OCI-LY1 (cell line): ENCODE results near the gene TMEM184B.
A peak's percentile ranks its signal among the peaks of the same experiment; 100 is the strongest.

Experiments used
- H2AFZ ChIP-seq: fragments of 200-600 bp; sonication (generic), shearing (Covaris generic); 2 replicates; pipeline ENCODE4 v1.6.0; 2014; ENCODE audit warnings: antibody characterized with exemption, mild to moderate bottlenecking, low read length
- H3F3A ChIP-seq: fragments of 200-600 bp; sonication (generic), shearing (Covaris generic); 2 replicates; pipeline ENCODE4 v1.6.0; 2014; ENCODE audit warnings: mild to moderate bottlenecking, antibody characterized with exemption, low read length, moderate library complexity; ENCODE audit not compliant: insufficient read depth
- H3K27ac ChIP-seq: fragments of 200-600 bp; sonication (generic); 2 replicates; pipeline ENCODE4 v1.5.1; 2014; ENCODE audit warnings: low read length, mixed run types, mild to moderate bottlenecking, low read depth; ENCODE audit not compliant: poor library complexity, severe bottlenecking
- H3K27me3 ChIP-seq: fragments of 200-600 bp; sonication (generic); 2 replicates; pipeline ENCODE4 v1.6.0; 2014; ENCODE audit warnings: antibody characterized with exemption, mild to moderate bottlenecking, low read length, moderate library complexity; ENCODE audit not compliant: insufficient read depth
- H3K36me3 ChIP-seq: fragments of 200-600 bp; sonication (generic); 2 replicates; pipeline ENCODE4 v1.6.1; 2014; ENCODE audit warnings: mild to moderate bottlenecking, antibody characterized with exemption, low read length, moderate library complexity, mixed read lengths; ENCODE audit not compliant: insufficient read depth
- H3K4me1 ChIP-seq: fragments of 200-600 bp; sonication (generic); 2 replicates; pipeline ENCODE4 v1.5.1; 2014; ENCODE audit warnings: mild to moderate bottlenecking, low read length, moderate library complexity; ENCODE audit not compliant: insufficient read depth, severe bottlenecking
- H3K4me2 ChIP-seq: fragments of 200-600 bp; sonication (generic), shearing (Covaris generic); 2 replicates; pipeline ENCODE4 v1.6.1; 2014; ENCODE audit warnings: low read length
- H3K4me3 ChIP-seq: fragments of 200-600 bp; sonication (generic); 2 replicates; pipeline ENCODE4 v1.5.1; 2014; ENCODE audit warnings: low read length, low read depth, mild to moderate bottlenecking, mixed read lengths; ENCODE audit not compliant: poor library complexity, severe bottlenecking
- H3K79me2 ChIP-seq: fragments of 200-600 bp; shearing (Covaris generic); 2 replicates; pipeline ENCODE4 v1.6.1; 2016; ENCODE audit warnings: mixed run types, low read length, mixed read lengths; ENCODE audit not compliant: insufficient read depth
- H3K9ac ChIP-seq: fragments of 200-600 bp; sonication (generic), shearing (Covaris generic); 2 replicates; pipeline ENCODE4 v1.6.1; 2014; ENCODE audit warnings: mild to moderate bottlenecking, low read length, mixed read lengths
- H3K9me2 ChIP-seq: fragments of 200-600 bp; sonication (generic), shearing (Covaris generic); 2 replicates; pipeline ENCODE4 v1.6.1; 2014; ENCODE audit warnings: low read depth, mild to moderate bottlenecking, low read length, mixed read lengths
- H3K9me3 ChIP-seq: fragments of 200-600 bp; shearing (Covaris generic); 2 replicates; pipeline ENCODE4 v1.6.1; 2014; ENCODE audit warnings: low read length, mixed read lengths
- H4K20me1 ChIP-seq: fragments of 200-600 bp; sonication (generic), shearing (Covaris generic); 2 replicates; pipeline ENCODE4 v1.6.0; 2016; ENCODE audit warnings: mild to moderate bottlenecking, low read length; ENCODE audit not compliant: insufficient read depth
- CTCF ChIP-seq: fragments of 200-600 bp; sonication (generic), shearing (Covaris generic); IDR thresholded peaks from 2 replicates; pipeline ENCODE4 v1.5.1; 2017; ENCODE audit warnings: mild to moderate bottlenecking, antibody characterized with exemption, low read length, moderate library complexity, mixed read lengths
- EZH2 ChIP-seq: fragments of 200-600 bp; sonication (generic), shearing (Covaris generic); IDR thresholded peaks from 2 replicates; pipeline ENCODE4 v1.8.0; 2017; ENCODE audit warnings: borderline replicate concordance, mixed run types, mild to moderate bottlenecking, antibody characterized with exemption, low read length, moderate library complexity, mixed read lengths

Gene TMEM184B

GRCh38 chr22:38305471-38306448 is 33.0 kb upstream of the TMEM184B start:
- H3K9me2 ChIP-seq, result no peaks in the 10 kb centered on the region
- no peaks in the 10 kb centered on the region for H4K20me1 ChIP-seq
- H3K4me1 ChIP-seq, result peaks cover 9% of the 10 kb centered on the region
- H3K4me3 ChIP-seq, result no peak overlapping the region
- peak; percentile 20; the same call in 1 of the 2 replicates for TF ChIP-seq CTCF
- no peak for TF ChIP-seq EZH2
- no peak overlapping the region for H2AFZ ChIP-seq
- H3K4me2 ChIP-seq, result peak overlapping the region; percentile 16; the same call in 1 of the 2 replicates
- H3K9ac ChIP-seq, result no peak overlapping the region
- H3K79me2 ChIP-seq, result no peaks in the 10 kb centered on the region
- H3K27ac ChIP-seq, result no peak overlapping the region
- H3K36me3 ChIP-seq, result no peaks in the 10 kb centered on the region; the same call in 1 of the 2 replicates
- no peaks in the 10 kb centered on the region for H3F3A ChIP-seq
- peaks cover 5% of the 10 kb centered on the region; the same call in 1 of the 2 replicates for H3K27me3 ChIP-seq
- H3K9me3 ChIP-seq, result no peaks in the 10 kb centered on the region

- no peaks in the 10 kb centered on the region for H3F3A ChIP-seq
- no peak overlapping the region for H3K4me2 ChIP-seq
- H2AFZ ChIP-seq, result no peak overlapping the region
- peaks cover 5% of the 10 kb centered on the region; the same call in 1 of the 2 replicates for H3K27me3 ChIP-seq
- H3K4me3 ChIP-seq, result no peak overlapping the region
- peaks cover 9% of the 10 kb centered on the region for H3K4me1 ChIP-seq
- H3K36me3 ChIP-seq, result peaks cover 9% of the 10 kb centered on the region; the same call in 1 of the 2 replicates
- no peaks in the 10 kb centered on the region for H3K9me3 ChIP-seq
- H4K20me1 ChIP-seq, result no peaks in the 10 kb centered on the region
- H3K27ac ChIP-seq, result no peak overlapping the region
- no peaks in the 10 kb centered on the region for H3K79me2 ChIP-seq
- TF ChIP-seq CTCF (no peak), EZH2 (no peak)
- H3K9ac ChIP-seq, result no peak overlapping the region
- no peaks in the 10 kb centered on the region for H3K9me2 ChIP-seq
Measured at GRCh38 chr22:38304526-38304925, 31.7 kb upstream of the TMEM184B start.

- H3K9ac ChIP-seq, result no peak overlapping the region
- no peak overlapping the region for H2AFZ ChIP-seq
- H3K4me2 ChIP-seq, result no peak overlapping the region
- TF ChIP-seq CTCF (no peak), EZH2 (no peak)
- H3K79me2 ChIP-seq, result no peaks in the 10 kb centered on the region
- H3K9me3 ChIP-seq, result no peaks in the 10 kb centered on the region
- no peak overlapping the region for H3K27ac ChIP-seq
- no peaks in the 10 kb centered on the region for H4K20me1 ChIP-seq
- H3K27me3 ChIP-seq, result peaks cover 5% of the 10 kb centered on the region; the same call in 1 of the 2 replicates
- peaks cover 9% of the 10 kb centered on the region for H3K4me1 ChIP-seq
- no peaks in the 10 kb centered on the region for H3F3A ChIP-seq
- H3K4me3 ChIP-seq, result no peak overlapping the region
- H3K9me2 ChIP-seq, result no peaks in the 10 kb centered on the region
- peaks cover 9% of the 10 kb centered on the region; the same call in 1 of the 2 replicates for H3K36me3 ChIP-seq
Measured at GRCh38 chr22:38303974-38304373, 31.2 kb upstream of the TMEM184B start.
